HG03097 (cell line): Measurements from ENCODE around the gene MTMR6.

ENCODE experiments used
- ATAC-seq: cut with Tn5 transposase; IDR thresholded peaks from one replicate; pipeline ENCODE4 v1.9.1; 2021; ENCODE audit not compliant: unreplicated experiment, low FRiP score

MTMR6 gene

GRCh38 chr13:25281193-25281934 is 5.9 kb downstream of the MTMR6 start:
- ATAC-seq, result peak; percentile 60

DNA sequence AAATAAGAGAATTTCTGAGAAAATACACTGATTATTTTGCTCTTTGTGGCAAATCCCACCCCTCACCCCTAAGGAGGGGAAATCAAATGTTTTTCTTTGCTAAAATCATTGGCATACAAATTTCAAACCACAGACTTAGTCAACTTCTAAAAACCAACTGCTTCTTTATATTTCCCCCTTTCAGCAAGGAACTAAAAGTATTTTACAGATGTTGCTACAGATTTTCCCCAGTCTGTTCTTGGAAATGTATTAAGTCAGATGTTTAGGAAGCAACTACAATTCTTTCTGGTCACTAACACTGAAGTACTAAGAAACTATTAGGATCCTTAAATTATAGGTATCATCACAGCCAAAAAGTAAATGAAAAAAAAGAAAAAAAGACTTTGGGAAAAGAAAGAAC is 6.9 kb downstream of the MTMR6 start:
- no peak for ATAC-seq

DNA sequence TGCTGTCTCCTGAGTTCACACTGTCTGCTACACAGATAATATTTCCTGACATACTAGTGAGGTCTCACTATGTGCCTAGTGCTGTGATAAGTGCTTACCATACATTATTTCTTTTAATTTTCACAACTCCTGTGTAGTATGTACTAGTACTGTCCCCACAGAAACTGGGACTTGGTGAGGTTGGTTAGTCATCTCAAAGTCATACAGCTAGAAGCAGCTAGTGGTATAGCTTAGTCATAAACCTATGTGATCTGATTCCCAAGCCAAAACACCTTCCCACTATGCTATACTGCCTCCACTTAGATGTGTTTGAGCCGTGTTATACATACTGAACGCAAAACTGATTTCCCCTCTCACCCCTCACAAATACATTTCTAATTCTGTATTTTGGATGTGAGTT is 10.5 kb downstream of the MTMR6 start:
- ATAC-seq, result no peak

DNA sequence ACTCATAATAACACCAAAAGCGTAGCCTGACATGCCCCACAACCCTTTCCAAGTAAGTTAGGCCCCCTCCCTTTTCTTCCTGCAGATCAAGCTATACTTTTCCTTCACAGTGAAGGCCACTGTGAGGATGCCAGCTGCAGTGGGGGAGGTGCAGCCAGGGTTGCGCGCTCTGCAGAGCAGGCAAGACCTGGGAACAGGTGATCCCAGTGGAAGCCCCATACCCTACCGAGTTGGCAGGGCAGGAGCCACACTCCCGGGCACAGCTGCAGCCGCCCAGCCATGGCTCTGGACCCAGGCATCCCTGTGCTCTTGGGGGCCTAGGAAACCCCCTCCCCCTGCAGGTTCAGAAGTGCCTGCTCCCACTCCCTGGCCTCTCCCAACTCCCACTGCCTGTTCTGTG is 18.7 kb downstream of the MTMR6 start:
- ATAC-seq, result no peak

- ATAC-seq, result no peak
Observed at GRCh38 chr13:25267715-25268114, 19.6 kb downstream of the MTMR6 start.

DNA sequence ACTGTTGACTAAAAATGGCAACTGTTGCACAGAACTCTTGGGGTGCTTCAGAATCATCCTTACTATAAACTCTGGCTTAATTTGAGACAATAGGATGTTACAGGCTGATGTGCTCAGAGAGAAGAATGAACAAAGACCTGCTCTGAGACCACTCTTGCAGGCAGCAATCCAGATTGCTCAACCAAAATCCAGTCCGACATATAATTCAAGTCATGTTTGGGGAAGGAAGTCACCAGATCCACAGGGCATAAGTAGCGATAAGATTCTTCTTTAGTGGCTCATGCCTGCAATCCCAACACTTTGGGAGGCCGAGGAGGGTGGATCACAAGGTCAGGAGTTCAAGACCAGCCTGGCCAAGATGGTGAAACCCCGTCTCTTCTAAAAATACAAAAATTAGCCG is 20.6 kb downstream of the MTMR6 start:
- no peak for ATAC-seq

GRCh38 chr13:25262261-25262660 is 25.0 kb downstream of the MTMR6 start:
- no peak for ATAC-seq

GRCh38 chr13:25253702-25254101 is 33.6 kb downstream of the MTMR6 start:
- ATAC-seq, result no peak

DNA sequence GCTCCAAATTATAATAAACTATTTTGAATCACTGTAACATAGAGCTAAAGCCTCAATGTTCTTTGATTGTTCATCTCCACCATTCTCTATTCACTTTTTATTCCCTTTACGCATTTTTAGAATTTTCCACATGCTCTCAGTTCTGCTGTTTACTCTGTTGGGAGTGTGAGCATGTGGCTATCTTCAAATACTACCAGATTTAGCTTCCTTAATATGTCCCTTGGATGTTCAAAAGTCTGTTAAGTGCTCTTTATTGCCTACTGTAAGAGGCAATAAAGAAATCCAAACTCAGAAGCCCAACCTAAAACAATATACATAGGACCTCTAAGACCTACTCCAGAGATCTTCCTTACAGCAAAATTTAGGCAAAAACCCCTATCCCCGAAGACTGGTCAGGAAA is 34.5 kb downstream of the MTMR6 start:
- ATAC-seq, result no peak

- no peak for ATAC-seq
Observed at GRCh38 chr13:25252225-25252624, 35.1 kb downstream of the MTMR6 start.

DNA sequence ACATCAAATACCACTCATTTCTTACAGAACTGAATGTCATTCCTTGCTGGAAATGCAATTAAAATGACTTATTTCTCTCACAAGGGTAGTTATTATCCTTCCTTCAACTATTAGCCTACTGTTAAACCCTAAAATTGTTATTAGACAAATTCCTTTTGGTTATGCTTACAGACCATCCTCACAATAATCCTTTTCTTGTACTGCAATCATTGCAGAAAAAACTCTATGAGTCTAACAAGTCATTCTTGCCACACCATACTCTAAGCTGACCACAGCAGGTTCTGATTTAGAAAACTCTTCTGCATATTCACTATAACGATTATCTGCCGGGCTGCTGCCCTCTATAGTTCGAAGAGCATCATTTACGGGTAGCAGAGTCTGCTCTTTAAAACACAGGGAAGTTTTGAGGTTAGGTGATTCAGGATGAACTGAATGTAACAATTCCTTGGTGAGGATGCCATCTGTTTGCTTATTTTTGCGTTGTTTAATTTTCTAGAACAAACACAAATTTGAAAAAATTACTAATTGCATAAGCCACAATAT is 38.2 kb downstream of the MTMR6 start:
- peak; percentile 51 for ATAC-seq

DNA sequence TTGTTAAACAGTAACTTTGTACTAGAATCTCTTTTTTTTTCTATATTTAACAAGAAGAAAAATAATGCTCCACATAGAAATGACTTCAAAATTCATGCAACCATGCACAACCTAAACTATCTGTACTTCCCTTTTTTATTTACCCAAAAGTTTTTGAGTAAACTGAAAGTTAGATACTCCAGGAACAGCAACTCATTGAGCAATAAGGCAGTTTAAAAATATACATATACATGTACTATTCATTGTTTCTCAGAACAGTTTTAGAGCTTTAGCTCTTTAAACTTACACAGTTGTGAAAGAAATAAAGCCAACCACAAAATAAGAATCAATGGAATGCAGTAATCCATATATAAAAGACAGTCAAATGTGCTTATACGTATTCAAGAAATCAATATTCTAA is 39.2 kb downstream of the MTMR6 start:
- no peak for ATAC-seq

- ATAC-seq, result no peak
Observed at GRCh38 chr13:25247360-25247759, 39.9 kb downstream of the MTMR6 start.

GRCh38 chr13:25244123-25244522 is 43.2 kb downstream of the MTMR6 start:
- ATAC-seq, result no peak

DNA sequence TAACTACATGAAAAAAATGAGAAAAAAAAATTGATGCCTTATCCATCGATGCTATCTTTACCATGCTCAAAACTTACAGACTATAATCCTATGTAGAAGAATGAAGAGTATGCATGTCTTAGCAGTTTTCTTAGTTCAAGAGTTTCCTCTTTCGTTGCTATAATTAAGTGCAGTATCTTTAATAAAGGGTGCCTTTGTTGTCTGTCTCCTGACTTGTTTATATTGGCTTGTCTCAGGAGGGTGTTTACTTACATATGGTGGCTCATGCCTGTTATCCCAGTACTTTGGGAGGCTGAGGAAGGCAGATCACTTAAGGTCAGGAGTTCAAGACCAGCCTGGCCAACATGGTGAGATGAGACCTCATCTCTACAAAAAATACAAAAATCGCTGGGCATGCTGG is 44.3 kb downstream of the MTMR6 start:
- no peak for ATAC-seq

DNA sequence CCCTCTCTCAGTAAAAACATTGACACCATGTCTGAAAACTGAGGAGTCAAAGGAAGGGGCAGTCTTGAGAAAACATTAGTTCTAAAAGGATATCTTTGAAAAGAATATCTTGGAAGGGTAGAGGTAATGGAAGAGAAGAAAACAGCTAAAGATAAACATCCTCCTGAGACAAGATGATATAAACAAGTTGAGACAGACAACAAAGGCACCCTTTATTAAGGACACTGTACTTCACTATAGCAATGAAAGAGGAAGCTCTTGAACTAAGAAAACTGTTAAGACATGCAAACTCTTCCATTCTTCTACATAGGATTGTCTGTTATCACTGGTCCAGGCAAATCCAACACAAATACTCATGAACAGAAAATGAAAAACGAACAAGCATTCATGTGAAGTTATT is 46.3 kb downstream of the MTMR6 start:
- ATAC-seq, result no peak

DNA sequence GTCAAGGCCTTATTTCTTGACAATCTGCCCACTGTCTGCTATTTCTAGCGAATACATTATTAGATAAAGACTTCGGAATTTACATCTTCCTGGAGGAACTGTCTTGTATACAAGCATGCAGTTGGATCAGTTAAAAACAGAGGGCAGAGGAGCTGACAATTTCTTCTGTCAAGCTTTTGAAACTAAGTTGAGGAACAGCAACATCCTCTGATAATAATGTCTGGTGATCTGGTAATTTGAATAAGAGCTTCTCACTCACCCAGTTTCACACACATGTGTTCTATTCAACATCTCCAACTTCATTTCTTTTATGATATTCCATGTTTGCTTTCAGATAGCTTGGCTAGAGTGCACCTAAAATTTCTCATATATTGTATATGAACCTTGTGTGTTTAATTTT is 50.2 kb downstream of the MTMR6 start:
- no peak for ATAC-seq

DNA sequence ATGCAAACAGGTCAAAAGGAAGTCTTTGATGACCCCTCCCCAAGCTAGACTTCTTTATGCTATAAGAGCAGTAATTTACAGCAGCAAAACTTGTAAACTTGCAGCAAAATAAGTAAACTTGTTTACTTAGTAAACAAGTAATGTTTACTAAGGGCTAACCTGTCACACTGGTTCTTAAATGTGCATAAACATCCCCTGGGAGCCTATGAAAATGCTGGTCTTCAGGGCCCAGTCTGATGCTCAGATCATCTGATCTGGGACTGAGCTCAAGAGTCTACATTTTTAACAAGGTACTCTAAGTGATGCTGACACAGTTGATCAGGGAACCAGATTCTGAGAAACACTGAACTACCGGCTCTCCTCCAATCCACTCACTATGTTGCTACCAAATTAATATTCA is 53.4 kb downstream of the MTMR6 start:
- no peak for ATAC-seq

DNA sequence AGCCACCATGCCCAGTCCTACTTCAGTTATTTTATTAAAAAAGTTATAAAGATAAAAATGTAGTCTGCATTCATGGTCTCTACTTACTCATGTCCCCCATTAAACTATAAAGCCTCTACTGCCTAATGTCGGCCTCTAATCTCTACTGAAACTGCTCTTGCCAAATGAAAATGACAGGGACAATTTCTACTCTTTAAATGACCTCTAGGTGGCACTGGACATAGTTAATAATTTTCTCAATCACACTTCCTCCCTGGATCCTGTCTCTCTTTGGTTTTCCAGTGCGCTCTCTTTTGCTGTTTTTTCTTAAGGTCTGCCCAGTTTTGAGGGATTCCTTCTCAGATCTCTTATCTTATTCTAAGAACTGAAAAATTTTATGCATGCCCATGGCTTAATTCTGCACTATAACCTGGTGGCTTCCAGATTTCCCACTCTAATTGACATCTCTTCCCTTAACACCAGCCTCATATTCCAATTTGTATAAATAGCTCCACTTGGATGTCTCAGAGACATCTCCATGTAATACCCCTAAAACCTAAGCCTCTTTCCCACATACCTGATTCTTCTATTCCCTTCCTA is 54.3 kb downstream of the MTMR6 start:
- ATAC-seq, result peak; percentile 70

- ATAC-seq, result no peak
Observed at GRCh38 chr13:25231517-25231916, 55.8 kb downstream of the MTMR6 start.

DNA sequence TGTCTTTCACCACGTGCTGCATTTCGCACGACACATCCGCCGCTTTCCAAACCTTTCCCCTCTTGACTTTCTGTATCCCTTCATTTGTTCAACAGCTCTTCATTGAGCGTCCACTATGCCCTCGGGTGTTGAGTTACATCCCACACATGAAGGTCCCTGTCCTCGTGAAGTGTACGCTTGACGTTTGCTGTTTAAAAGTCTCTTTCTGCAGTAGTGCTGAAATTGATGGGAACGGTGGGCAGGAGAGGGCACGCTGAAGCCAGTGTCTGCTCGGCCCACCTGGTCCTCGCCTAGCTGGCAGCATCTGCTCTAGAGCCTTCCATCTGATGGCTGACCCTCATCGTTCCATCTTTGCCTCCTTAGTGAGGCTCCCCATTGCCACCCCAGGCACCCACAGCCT is 59.6 kb downstream of the MTMR6 start:
- ATAC-seq, result no peak

GRCh38 chr13:25225970-25226369 is 61.3 kb downstream of the MTMR6 start:
- ATAC-seq, result no peak
